Measurements from ENCODE around the gene MEGF8.
"Not testable (repeated sequence)": the region's sequence is repeated elsewhere in the genome, so short reads cannot be mapped to it uniquely, and the experiment has no call there.

MEGF8 gene

GRCh38 chr19:42311657-42312056, 13.8 kb upstream of the MEGF8 start:
- no peak for DNase-seq

GRCh38 chr19:42312370-42312769, 13.1 kb upstream of the MEGF8 start:
- no peak for DNase-seq

DNA sequence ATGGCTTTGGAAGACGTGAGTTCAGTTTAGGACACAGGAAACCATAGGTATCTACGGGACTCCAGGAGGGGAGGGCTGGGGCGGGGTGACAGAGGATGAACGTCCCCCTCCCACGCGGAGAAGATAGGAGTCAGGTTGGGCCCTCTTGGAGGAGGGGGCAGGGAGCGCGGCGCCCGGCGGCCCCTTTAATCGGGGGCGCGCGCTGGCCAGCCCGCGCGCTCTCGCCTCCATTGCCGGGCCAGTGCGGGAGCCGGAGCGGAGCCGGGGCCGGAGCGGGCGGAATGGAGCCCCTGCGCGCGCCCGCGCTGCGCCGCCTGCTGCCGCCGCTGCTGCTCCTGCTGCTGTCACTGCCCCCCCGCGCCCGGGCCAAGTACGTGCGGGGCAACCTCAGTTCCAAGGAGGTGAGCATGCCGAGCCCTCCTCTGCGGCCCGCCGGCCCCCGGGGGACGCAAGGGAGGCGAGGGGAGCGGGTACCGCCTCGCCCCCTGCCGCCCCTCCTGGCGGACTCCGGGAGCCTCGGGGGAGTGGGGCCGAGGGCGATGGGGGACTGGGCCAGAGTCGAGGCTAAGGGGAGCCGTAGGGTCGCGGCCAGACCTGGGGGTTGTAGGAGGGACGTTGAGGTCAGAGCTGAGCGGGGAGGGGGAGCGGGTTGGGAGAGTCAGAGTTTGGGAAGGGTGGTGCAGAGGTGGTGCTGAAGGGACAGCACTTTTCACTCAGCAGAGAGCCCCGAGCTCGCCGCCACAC, 12.2 kb upstream of the MEGF8 start, which contains the start of gene TMEM145:
TSS of gene TMEM145 (plus strand) at position 214 of the 744 bp plus-strand sequence. CDS start at position 282, 68 bp downstream.
- peak; percentile 66 to 76 (median 72) for DNase-seq

GRCh38 chr19:42313840-42314755, 11.3 kb upstream of the MEGF8 start:
- DNase-seq, result no peak

DNA sequence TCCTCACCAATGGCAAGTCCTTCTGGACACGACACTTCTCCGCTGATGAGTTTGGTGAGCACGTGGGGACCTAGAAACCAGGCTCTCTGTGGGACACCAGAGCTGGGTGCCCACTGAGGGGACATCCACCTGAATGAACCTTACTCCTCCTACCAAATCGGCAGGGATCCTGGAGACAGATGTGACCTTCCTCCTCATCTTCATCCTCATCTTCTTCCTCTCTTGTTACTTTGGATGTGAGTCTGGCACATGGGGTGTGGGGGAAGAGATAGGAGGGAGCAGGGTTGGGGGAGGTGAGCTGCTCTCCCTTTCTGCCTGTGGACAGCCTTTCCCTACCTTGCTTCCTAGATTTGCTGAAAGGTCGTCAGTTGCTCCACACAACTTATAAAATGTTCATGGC, 10.4 kb upstream of the MEGF8 start:
- no peak for DNase-seq

- DNase-seq, result no peak
Measured at GRCh38 chr19:42316223-42317211, 8.9 kb upstream of the MEGF8 start.

- DNase-seq, result no peak
Measured at GRCh38 chr19:42317535-42317934, 7.9 kb upstream of the MEGF8 start.

GRCh38 chr19:42322305-42322704, 3.1 kb upstream of the MEGF8 start:
- DNase-seq, result no peak

GRCh38 chr19:42323473-42323851, 2.0 kb upstream of the MEGF8 start:
- DNase-seq, result no peak

DNA sequence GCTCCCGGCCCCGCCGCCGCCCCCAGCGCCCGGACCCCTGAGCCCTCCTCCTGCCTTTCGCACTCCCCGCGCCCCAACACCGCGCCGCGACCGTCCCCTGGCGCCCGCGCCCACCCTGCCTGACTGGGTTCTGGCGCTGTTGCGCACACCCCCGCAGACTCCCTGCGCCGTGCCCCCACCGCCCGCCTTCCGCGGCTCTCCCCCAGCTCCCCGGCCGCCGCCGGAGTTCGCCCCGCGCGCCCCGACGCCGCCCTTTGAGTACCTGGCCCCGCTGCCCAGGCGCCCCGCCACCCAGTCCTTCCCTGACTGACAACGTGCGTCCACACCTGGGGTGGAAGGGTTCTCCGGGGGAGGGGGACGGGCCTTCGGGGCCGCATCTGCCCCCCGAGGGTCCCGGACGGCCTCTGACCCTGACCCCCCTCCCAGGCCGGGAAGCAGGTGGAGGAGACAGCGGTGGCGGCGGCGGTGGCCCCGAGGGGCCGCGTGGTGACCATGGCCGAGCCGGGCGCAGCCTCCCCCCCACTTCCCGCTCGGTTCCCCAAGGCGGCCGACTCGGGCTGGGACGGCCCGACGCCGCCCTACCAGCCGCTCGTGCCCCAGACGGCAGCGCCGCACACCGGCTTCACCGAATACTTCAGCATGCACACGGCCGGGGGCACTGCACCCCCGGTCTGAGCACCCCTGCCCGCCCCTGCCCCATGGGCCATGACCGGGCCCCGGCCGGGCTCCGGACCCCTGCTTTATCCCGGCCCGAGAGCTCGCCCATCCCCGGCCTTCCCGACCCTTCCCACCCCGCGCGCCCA, 1.4 kb upstream of the MEGF8 start:
- no peak for DNase-seq

GRCh38 chr19:42324655-42325307, 654 bp upstream of the MEGF8 start:
- DNase-seq, result peak in 1 of 3 experiments; percentile 23

- DNase-seq, result peak in 1 of 3 experiments; percentile 52
Measured at GRCh38 chr19:42325896-42326771, 699 bp downstream of the MEGF8 start.

GRCh38 chr19:42326969-42327368, 1.5 kb downstream of the MEGF8 start:
- no peak for DNase-seq

DNA sequence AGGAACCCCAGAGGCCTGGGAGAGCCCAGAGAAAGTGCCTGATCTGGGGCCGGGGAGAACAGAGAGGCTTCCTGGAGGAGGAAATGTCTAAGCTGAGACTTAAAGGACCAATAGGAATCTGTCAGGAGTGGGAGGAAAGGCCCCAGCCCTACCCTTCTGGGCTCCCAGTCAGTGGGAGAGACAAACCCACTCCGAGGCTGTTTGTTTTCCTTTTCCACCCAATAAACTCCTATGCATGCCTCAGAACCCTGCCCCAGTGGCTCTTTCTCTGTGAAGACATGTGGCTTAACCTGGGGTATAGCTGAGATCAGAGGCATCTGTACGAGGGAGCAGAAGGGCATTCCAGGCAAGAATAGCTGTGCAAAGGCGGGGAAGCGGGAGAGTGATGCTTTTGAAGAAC, 1.9 kb downstream of the MEGF8 start:
- DNase-seq, result no peak

DNA sequence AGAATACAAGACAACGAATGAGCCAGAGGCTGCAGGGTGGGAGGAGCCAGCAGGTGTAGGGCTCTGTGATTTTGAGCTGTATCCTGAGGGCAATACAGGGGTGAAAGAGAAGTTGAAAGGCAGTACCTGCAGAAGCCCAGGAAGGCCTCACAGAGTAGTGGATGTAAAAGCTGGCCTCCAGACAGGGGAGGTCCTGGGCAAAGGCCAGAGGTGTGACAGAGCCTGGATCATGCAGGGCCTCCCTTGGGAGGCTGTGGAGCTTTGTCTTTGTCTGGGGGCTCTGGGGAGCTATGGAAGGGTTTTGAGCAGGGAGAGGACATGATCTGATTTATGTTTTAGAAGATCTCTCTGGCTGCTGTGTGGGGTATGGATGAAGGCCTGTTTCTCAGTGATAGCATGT, 2.7 kb downstream of the MEGF8 start:
- DNase-seq, result no peak

DNA sequence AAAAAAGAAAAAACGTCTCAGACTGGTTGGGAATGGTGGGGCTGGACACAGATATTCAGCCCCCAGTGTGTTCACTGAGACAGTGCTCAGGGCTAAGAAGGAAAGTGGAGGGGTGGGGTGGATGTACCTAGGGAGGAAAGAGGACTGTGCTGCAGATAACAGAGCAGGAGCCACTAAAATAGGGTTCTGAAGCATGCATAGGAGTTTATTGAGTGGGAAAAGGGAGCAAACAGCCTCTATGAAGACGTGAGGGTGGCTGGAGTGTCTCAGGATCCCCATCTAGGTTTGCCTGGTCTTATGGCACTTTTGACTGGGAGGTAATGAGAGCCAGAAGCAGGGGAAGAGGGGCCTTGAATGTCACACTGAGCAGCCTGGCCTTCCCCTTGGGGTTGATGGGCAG, 3.4 kb downstream of the MEGF8 start:
- DNase-seq, result no peak

DNA sequence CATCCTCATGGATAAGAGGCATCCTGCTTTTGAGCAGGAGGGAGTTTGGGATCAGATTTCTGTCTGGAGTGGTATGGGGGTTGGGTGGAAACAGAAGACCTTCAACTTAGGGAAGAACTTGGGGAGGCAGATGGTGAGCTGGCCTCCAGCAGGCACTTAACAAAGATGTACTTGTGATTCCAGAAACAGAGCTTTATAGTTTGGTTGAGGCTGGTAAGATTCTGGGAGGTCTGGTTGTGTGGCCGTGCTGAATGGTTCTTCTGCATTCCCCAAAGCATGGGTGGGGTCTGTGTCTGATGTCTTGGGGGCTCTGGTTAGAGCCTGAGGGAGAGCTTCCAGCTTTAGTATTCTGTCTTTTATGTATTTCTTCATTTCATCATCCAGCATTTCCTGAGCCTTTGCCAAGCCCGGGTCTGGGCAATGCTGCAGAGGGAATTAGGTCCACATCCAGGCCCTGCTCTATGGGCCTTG, 4.8 kb downstream of the MEGF8 start:
- peak in 1 of 3 experiments; percentile 89 for DNase-seq

- not testable (repeated sequence) for DNase-seq
Measured at GRCh38 chr19:42331333-42331732, 5.9 kb downstream of the MEGF8 start.

GRCh38 chr19:42332059-42332458, 6.6 kb downstream of the MEGF8 start:
- DNase-seq, result no peak

- no peak for DNase-seq
Measured at GRCh38 chr19:42333018-42333417, 7.6 kb downstream of the MEGF8 start.

Data from NCI-H1417 (cell line).